HG03039 (cell line): ENCODE results near the gene CALCA.

Experiments used
- ATAC-seq: cut with Tn5 transposase; IDR thresholded peaks from one replicate; pipeline ENCODE4 v1.9.1; 2021; ENCODE audit warnings: mild to moderate bottlenecking, moderate library complexity; ENCODE audit not compliant: unreplicated experiment

CALCA gene

DNA sequence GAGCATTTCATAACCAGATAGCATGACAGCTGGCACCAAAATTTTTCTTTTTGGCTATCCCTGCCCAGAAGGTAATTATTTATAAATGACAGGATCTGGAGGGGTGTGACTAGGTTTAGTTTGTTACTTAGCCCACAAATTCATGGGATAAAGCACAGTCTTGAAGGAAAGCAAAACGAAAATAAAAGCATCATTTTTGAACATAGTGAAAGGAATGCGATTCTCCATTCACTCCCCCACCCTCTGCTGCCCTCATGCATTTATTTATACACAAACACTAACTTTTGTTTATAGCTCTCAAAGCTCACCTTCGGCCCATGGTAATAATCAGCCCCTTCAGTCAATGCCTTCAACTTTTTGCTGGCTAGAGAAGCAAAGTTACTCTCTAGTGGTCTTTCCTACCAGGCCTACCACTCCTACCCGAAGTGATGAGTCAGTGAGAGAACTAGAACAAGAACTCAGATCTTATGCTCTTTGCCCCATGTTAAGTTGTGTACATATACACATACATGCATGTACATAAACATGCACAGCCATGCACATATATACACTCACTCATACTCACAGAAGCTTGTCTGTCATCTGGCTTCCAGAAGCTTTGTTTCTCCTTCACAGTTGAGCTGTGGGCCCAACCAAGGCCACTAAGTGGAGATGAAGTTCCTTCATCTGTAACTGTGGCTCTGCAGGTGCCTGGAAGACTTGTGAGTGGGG is 22.6 kb downstream of the CALCA start:
- ATAC-seq, result no peak

DNA sequence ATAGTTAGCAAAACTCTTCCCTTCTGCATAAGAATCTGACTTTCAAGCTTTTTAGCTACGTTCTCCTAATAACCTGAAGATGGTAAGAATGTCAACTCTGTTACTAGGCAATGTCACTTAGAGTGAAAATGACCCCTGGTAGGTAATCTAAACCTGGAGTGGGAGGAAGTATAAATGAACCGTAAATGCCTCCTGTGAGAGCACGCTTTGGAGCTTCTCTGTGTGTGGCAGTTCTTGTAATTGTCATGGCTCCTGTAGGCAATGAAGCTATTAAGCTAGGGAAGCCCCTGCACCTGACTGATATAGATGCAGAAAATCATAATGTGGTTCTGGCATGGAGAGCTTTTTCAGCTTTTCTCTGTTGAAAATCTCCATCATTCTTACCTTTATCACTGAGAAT is 29.4 kb downstream of the CALCA start:
- no peak for ATAC-seq

DNA sequence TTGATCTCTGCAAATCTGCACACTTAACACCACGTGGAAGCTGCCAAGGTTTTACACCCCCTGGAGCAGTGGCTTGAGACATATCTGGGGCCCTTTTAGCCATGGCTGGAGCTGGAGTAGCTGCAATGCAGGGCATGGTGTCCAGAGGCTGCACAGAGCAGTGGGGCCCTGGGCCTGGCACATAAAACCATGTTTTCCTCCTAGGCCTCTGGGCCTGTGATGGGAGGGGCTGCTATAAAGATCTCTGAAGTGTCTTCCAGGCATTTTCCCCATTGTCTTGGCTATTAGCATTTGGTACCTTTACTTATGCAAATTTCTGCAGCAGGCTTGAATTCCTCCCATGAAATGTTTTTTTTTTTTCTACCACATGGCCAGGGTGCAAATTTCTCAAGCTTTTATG is 33.2 kb downstream of the CALCA start:
- no peak for ATAC-seq

DNA sequence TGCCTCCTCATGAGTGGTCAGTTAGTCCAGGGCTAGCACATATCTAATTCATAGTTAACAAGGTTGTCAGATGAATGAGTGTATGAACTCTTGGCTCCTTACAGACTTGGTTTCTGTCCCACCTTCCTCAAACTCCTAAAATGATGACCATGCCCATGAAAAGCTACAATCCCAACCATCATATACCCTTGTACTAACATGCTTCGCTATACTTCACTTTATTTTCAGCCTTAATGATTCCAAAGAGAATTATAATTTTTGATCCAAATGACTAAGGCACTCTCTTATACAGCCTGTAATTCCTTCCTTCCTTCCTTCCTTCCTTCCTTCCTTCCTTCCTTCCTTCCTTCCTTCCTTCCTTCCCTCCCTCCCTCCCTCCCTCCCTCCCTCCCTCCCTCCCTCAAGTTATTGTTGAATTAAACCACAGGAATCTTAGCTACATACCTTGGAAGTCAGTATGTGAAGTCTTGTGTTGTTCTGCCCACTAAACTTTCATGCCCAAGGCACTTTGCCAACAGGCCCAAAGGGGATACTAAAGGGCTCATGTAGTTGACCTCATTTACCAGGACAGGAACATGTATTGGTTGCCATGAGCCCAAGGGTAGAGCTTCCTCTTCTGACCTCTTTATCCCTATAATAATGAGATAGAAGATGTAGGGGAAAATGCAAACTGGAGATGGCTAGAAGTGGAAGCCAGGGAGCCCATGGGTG is 37.4 kb downstream of the CALCA start:
- no peak for ATAC-seq

DNA sequence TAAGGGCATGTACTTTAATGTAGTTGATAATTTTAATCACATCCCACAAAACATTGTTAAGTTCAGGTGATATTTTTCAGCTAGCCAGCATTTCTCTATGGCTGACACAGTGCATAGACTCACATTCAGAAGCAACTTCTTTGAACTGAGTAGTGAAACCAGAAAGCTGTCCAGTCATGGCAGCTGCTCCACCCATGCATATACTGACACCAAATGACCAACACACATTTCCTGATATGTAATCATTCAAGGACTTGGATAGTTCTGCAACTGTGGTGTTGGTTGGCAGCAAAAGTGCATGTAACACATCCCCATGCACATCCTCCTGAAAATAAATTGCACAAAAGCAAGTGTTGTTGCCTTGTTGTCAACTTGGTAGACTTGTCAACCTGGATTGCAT is 39.7 kb downstream of the CALCA start:
- no peak for ATAC-seq

DNA sequence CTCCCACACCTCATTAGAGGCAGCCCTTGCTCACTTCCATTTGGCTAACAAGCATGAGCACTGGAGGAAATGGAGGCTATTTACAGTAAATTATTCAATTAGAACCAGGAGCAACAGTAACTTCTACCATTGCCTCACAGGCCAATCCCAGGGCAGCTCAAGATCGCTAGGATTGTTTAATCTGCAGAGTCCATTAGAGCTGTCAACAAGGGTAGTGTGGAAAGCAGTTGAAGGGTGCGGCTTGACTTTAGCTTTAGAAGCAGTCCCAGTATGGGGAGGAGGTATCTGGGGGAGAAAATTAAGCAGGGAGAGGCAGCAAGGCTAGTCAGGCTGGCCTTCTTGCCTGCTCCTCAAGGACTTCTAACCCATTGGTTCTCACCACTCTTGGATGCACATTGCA is 41.8 kb downstream of the CALCA start:
- no peak for ATAC-seq

DNA sequence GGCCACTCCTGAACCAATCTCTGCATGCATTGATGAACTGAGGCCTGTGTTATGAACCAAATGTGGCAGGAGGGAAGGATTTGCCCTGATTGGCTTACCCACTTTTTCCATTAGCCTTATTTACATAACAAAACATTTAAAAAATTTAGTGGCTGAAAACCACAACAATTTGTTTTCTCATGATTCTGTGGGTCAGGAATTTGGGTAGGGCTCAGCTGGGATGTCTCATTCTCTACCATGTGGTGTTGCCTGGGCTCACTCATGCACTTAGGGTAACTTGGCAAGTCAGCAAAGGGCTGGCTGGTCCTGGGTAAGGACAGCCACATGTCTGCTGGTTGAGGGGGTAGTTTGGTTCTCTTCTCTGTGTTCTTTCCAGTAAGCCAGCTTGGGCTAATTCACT is 45.0 kb downstream of the CALCA start:
- no peak for ATAC-seq

DNA sequence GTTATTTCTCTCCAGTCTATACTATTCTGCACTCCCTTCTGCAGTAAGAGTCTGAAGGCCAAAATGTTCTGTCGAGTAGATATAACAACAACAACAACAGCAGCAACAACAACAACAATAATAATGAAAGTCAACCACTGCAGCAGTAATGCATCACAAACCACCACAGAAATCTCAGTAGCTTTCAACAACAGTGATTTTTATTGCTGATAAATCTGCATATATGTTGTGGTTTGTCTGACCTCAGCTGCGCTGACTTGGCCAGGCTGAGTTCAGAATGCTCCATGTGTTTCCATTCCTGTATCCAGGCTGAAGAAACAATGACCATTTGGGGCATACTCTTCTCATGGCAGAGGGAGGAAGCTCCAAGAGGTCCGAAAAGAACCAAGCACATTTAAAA is 47.8 kb downstream of the CALCA start:
- ATAC-seq, result no peak
